C4-2B (cell line): ENCODE measurements around the gene GABARAPL2.

Experiments used
- CTCF ChIP-seq: fragments of 450-650 bp; conservative IDR thresholded peaks from 2 replicates; pipeline ENCODE4 v1.5.1; 2017; ENCODE audit warnings: mild to moderate bottlenecking
- ZFX ChIP-seq: fragments of 450-650 bp; IDR thresholded peaks from 2 replicates; pipeline ENCODE4 v1.6.1; 2017

- TF ChIP-seq CTCF, result no peak
- no peak for TF ChIP-seq ZFX
These were observed 60.6 kb downstream of the GABARAPL2 start for GRCh38 chr16:75626806-75627205.
